Trophoblast cell (in vitro differentiated cells and primary cell): ENCODE results near the gene RIT1.
A peak's percentile ranks its signal among the peaks of the same experiment; 100 is the strongest.

ENCODE experiments used
- DNase-seq, 2 donors: peaks; one replicate each; pipeline ENCODE4 v3.0.0-alpha.2; 2016
- H2AFZ ChIP-seq: 2 replicates; pipeline ENCODE4 v1.6.1; 2013; ENCODE audit warnings: low read length, moderate library complexity, mild to moderate bottlenecking; ENCODE audit not compliant: insufficient read depth, poor library complexity
- H2AK5ac ChIP-seq: 2 replicates; pipeline ENCODE4 v1.6.1; 2013; ENCODE audit warnings: mild to moderate bottlenecking, low read length
- H2BK120ac ChIP-seq: 2 replicates; pipeline ENCODE4 v1.6.1; 2013; ENCODE audit warnings: low read length, mild to moderate bottlenecking, moderate library complexity; ENCODE audit not compliant: insufficient read depth, poor library complexity
- H2BK12ac ChIP-seq: 2 replicates; pipeline ENCODE4 v1.6.1; 2013; ENCODE audit warnings: mild to moderate bottlenecking, low read length, moderate library complexity
- H2BK5ac ChIP-seq: 2 replicates; pipeline ENCODE4 v1.6.1; 2013; ENCODE audit warnings: low read length, low read depth, moderate library complexity, mild to moderate bottlenecking; ENCODE audit not compliant: poor library complexity
- H3K14ac ChIP-seq: 2 replicates; pipeline ENCODE4 v1.6.1; 2013; ENCODE audit warnings: mild to moderate bottlenecking, low read length
- H3K18ac ChIP-seq: 2 replicates; pipeline ENCODE4 v1.6.1; 2013; ENCODE audit warnings: mild to moderate bottlenecking, low read length
- H3K23ac ChIP-seq: 2 replicates; pipeline ENCODE4 v1.6.1; 2013; ENCODE audit warnings: low read length
- H3K27ac ChIP-seq: 2 replicates; pipeline ENCODE4 v1.5.1; 2013; ENCODE audit warnings: low read depth, mild to moderate bottlenecking, inconsistent platforms, low read length, moderate library complexity
- H3K27me3 ChIP-seq: 2 replicates; pipeline ENCODE4 v1.6.1; 2013; ENCODE audit warnings: inconsistent platforms, mild to moderate bottlenecking, low read length, moderate library complexity; ENCODE audit not compliant: insufficient read depth
- H3K36me3 ChIP-seq, 2 experiments: 1 replicate in 1 of 2; 2 replicates in 1 of 2; pipeline ENCODE4 v1.6.1; 2013; ENCODE audit warnings: low read length in 2 of 2, mild to moderate bottlenecking in 2 of 2, moderate library complexity in 1 of 2; ENCODE audit not compliant: insufficient read depth in 2 of 2, control insufficient read depth in 1 of 2
- H3K4ac ChIP-seq: 2 replicates; pipeline ENCODE4 v1.6.1; 2013; ENCODE audit warnings: low read depth, mild to moderate bottlenecking, low read length, moderate library complexity
- H3K4me1 ChIP-seq, 2 experiments: 1 replicate in 1 of 2; 2 replicates in 1 of 2; pipeline ENCODE4 v1.6.1; 2013; ENCODE audit warnings: low read length in 2 of 2, mild to moderate bottlenecking in 2 of 2, moderate library complexity in 1 of 2; ENCODE audit not compliant: insufficient read depth in 2 of 2, control insufficient read depth in 1 of 2
- H3K4me2 ChIP-seq: 2 replicates; pipeline ENCODE4 v1.6.1; 2013; ENCODE audit warnings: inconsistent platforms, mild to moderate bottlenecking, low read length, moderate library complexity
- H3K4me3 ChIP-seq: 2 replicates; pipeline ENCODE4 v1.5.1; 2013; ENCODE audit warnings: mild to moderate bottlenecking, low read depth, low read length, inconsistent platforms
- H3K79me1 ChIP-seq: one replicate; pipeline ENCODE4 v1.6.1; 2013; ENCODE audit warnings: low read length
- H3K79me2 ChIP-seq: 2 replicates; pipeline ENCODE4 v1.6.1; 2013; ENCODE audit warnings: low read length, mild to moderate bottlenecking; ENCODE audit not compliant: control insufficient read depth, insufficient read depth, poor library complexity
- H3K9ac ChIP-seq: 2 replicates; pipeline ENCODE4 v1.6.1; 2013; ENCODE audit warnings: mild to moderate bottlenecking, low read length
- H3K9me3 ChIP-seq: 2 replicates; pipeline ENCODE4 v1.6.1; 2013; ENCODE audit warnings: low read depth, mild to moderate bottlenecking, control low read depth, inconsistent platforms, low read length; ENCODE audit not compliant: insufficient read depth
- H4K12ac ChIP-seq: 2 replicates; pipeline ENCODE4 v1.6.1; 2013; ENCODE audit warnings: low read depth, mild to moderate bottlenecking, low read length, moderate library complexity
- H4K8ac ChIP-seq: 2 replicates; pipeline ENCODE4 v1.6.1; 2013; ENCODE audit warnings: low read depth, mild to moderate bottlenecking, low read length, moderate library complexity
- H4K91ac ChIP-seq: one replicate; pipeline ENCODE4 v1.6.1; 2013; ENCODE audit warnings: low read depth, mild to moderate bottlenecking, low read length, moderate library complexity
- WGBS: extraction: QIAGEN DNeasy Blood & Tissue Kit; methylation state at CpG from one replicate; pipeline ENCODE4 v1.1.7; 2013; ENCODE audit warnings: missing lambda C conversion rate; ENCODE audit not compliant: insufficient read length, insufficient coverage; ENCODE audit errors: extremely low coverage; 5-methylcytosine and 5-hydroxymethylcytosine counted together

The RIT1 gene

DNA sequence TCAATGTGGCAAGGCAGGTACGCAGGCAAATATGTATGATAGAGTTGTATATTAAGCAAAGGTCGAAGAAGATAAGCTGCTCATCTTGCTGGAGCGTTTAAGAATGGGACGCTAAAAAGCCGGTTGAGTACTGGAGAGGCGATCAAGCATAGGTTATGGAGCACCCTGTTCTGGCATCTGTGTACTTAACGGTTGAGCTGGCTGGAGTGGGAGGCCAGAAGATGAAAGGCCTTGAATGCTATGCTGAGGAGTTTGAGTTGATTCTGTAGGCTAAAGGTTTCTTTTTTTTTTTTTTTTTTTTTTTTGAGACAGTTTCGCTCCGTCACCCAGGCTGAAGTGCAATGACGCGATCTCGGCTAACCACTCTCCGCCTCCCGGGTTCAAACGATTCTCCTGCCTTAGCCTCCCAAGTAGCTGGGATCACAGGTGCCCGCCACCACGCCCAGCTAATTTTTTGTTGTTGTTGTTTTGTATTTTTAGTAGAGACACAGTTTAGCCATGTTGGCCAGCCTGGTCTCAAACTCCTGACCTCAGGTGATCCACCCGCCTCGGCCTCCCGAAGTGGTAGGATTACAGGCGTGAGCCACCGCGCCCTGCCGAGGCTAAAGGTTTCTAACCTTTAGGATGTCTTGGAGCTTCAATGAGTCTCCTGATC, 23.9 kb upstream of the RIT1 start:
- no peaks in the 10 kb centered on the region for H3K27me3 ChIP-seq
- no CpG with 5 or more reads among the region's 24 CpGs for WGBS
- H2AK5ac ChIP-seq = peak overlapping the region; percentile 38

DNA sequence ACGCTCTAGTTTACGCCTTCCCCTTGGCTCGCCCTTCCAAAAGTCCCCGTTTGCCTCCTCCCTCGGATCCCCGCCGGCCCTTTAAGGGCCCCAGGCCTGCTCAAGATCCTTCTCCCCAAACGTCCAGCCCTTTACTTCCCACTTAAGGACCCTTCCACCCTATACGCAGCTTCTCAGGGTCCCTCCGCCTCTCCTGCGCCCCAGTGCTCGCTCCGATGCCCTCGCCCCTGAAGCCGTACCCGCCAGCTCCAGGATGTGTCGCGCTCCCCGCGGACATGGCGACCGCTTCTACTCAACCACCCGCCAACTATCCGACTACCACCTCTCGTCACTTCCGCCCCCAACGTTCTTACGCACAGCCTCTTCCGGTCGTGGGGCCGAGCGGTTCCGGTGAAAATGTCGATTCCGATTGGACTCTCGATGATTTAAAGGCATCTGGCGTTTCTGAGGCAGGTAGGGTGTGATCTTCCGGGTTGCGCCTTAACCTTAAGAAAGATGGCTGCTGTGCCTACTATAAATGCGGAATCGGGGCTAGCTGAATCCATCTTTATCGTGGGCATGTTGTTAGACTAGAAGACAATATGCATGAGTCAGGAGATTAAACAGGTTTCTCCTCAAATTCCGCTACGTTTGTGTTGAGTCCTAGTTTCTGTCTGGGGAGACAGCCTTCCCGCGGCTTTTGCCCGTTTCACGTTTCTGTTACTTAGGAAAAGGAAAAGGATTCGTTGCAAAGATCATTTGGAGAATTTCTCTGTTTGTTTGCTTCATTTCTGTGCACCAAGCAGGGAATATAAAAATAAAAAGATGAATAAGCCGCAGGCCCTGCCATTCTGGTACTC, 23.2 kb upstream of the RIT1 start, which contains the start of gene KHDC4:
KHDC4 (minus strand) TSS at position 317 of the 839 bp plus-strand sequence; CDS start at position 277, 40 bp downstream.
- DNase-seq = peak; percentile 99
- H2AFZ ChIP-seq = peak within 1 kb of the TSS; percentile 82

More for the DNA sequence above, 23.9 kb upstream of the RIT1 start:
- Histone ChIP-seq H3K4me3 (no peak overlapping the region), H3K4me1 (peaks cover 7 to 8% of the 10 kb centered on the region in 2 experiments), H4K91ac (peak overlapping the region; percentile 58), H3K79me2 (peaks cover 13% of the 10 kb centered on the region), H3K4me2 (peak overlapping the region; percentile 65), H3K14ac (peak overlapping the region; percentile 18), H2BK12ac (no peak overlapping the region), H3K9ac (no peak overlapping the region), H2AFZ (peak overlapping the region; percentile 19), H3K9me3 (no peaks in the 10 kb centered on the region), H3K4ac (peak overlapping the region; percentile 8), H3K23ac (no peak overlapping the region), H2BK120ac (no peak overlapping the region), H3K36me3 (peaks cover 17 to 19% of the 10 kb centered on the region in 2 experiments), H2BK5ac (no peak overlapping the region), H4K8ac (peak overlapping the region; percentile 89), H4K12ac (peak overlapping the region; percentile 54), H3K27ac (peak overlapping the region; percentile 22), H3K79me1 (peaks cover 6% of the 10 kb centered on the region), H3K18ac (no peak overlapping the region)
- DNase-seq = peak in 1 of 2 donors; percentile 49

DNA sequence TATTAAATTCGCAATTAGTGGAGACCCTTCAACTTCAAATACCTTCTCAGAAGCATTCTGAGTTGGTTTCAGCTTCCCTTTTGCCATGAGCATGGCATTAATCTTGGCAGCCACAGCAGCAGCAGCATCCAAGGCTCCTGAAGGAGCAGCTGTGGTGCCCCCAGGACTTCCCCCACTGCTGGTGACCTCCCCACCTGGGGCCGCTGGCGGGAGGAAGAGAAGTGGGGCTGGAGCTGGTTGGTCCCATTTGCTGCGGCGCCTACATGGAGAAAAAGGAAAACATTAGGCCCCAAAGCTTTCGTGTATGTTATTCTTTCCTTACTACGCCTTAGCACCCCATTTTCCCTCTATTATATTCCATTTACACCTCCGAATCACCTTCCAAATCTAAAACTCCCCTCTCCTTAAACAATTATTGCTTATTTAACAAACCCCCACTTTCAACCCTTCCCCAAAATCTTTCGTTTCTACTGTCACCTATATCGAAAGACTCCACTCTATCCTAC, 22.5 kb upstream of the RIT1 start:
- WGBS = 100% methylated on average over 2 of the region's 10 CpGs
- peaks cover 13% of the 10 kb centered on the region for H3K79me2 ChIP-seq

More for the DNA sequence above, 23.2 kb upstream of the RIT1 start, which contains the start of gene KHDC4:
- peak within 1 kb of the TSS; percentile 46 for H2BK5ac ChIP-seq
- H3K27ac ChIP-seq = peak within 1 kb of the TSS; percentile 42
- H3K9ac ChIP-seq = peak within 1 kb of the TSS; percentile 99
- no peak within 1 kb of the TSS for H2BK12ac ChIP-seq
- peaks cover 7 to 8% of the 10 kb centered on the region in 2 experiments for H3K4me1 ChIP-seq
- H3K79me2 ChIP-seq = peaks cover 13% of the 10 kb centered on the region
- peak within 1 kb of the TSS; percentile 96 for H3K4ac ChIP-seq
- peaks cover 22 to 25% of the 10 kb centered on the region in 2 experiments for H3K36me3 ChIP-seq
- H3K9me3 ChIP-seq = no peaks in the 10 kb centered on the region
- peak within 1 kb of the TSS; percentile 99 for H4K8ac ChIP-seq
- peak within 1 kb of the TSS; percentile 62 for H2BK120ac ChIP-seq
- peaks cover 6% of the 10 kb centered on the region for H3K79me1 ChIP-seq
- peak within 1 kb of the TSS; percentile 82 for H4K91ac ChIP-seq
- H3K4me2 ChIP-seq = peak within 1 kb of the TSS; percentile 100
- peak within 1 kb of the TSS; percentile 94 for H2AK5ac ChIP-seq
- H3K27me3 ChIP-seq = no peaks in the 10 kb centered on the region
- no peak within 1 kb of the TSS for H3K23ac ChIP-seq
- peak within 1 kb of the TSS; percentile 96 for H3K14ac ChIP-seq
- peak within 1 kb of the TSS; percentile 94 for H3K4me3 ChIP-seq
- H3K18ac ChIP-seq = peak within 1 kb of the TSS; percentile 97
- no CpG with 5 or more reads among the region's 50 CpGs for WGBS
- peak within 1 kb of the TSS; percentile 95 for H4K12ac ChIP-seq

DNA sequence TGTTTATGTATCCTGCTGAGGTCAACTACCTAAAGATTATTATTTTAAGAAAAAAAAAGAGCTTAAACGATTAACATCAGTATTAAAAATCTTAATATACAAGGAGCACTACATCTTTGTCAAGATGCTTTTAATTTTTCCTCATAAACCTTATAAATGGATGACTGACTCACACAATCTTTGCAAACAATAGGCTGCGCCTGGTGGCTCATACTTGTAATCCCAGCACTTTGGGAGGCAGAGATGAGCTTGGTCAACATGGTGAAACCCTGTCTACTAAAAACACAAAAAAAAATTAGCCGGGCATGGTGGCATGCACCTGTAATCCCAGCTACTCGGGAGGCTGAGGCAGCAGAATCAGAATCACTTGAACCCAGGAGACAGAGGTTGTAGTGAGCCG, 21.3 kb upstream of the RIT1 start:
- H2BK5ac ChIP-seq = no peak overlapping the region
- H3K9me3 ChIP-seq = no peaks in the 10 kb centered on the region
- H2AFZ ChIP-seq = no peak overlapping the region
- H3K4me3 ChIP-seq = no peak overlapping the region
- no peak overlapping the region for H3K9ac ChIP-seq
- peaks cover 7 to 8% of the 10 kb centered on the region in 2 experiments for H3K4me1 ChIP-seq
- H3K4me2 ChIP-seq = peak overlapping the region; percentile 6
- peaks cover 29 to 37% of the 10 kb centered on the region in 2 experiments for H3K36me3 ChIP-seq
- DNase-seq = no peak
- no peak overlapping the region for H3K18ac ChIP-seq
- H3K79me2 ChIP-seq = peaks cover 13% of the 10 kb centered on the region
- H4K12ac ChIP-seq = no peak overlapping the region
- H3K14ac ChIP-seq = no peak overlapping the region
- H3K27me3 ChIP-seq = no peaks in the 10 kb centered on the region
- peaks cover 6% of the 10 kb centered on the region for H3K79me1 ChIP-seq
- no peak overlapping the region for H3K27ac ChIP-seq
- no peak overlapping the region for H3K23ac ChIP-seq
- no peak overlapping the region for H4K91ac ChIP-seq
- WGBS = no CpG with 5 or more reads among the region's 5 CpGs
- no peak overlapping the region for H2BK12ac ChIP-seq
- H2AK5ac ChIP-seq = no peak overlapping the region
- H4K8ac ChIP-seq = no peak overlapping the region
- peak overlapping the region; percentile 50 for H3K4ac ChIP-seq
- no peak overlapping the region for H2BK120ac ChIP-seq

More for the DNA sequence above, 22.5 kb upstream of the RIT1 start:
- H2BK5ac ChIP-seq = peak overlapping the region; percentile 46
- H3K9ac ChIP-seq = peak overlapping the region; percentile 99
- H3K4ac ChIP-seq = peak overlapping the region; percentile 96
- H3K27ac ChIP-seq = peak overlapping the region; percentile 42
- DNase-seq = no peak
- no peak overlapping the region for H3K23ac ChIP-seq
- H3K4me2 ChIP-seq = peak overlapping the region; percentile 100
- H3K4me1 ChIP-seq = peaks cover 7 to 8% of the 10 kb centered on the region in 2 experiments
- peaks cover 23 to 31% of the 10 kb centered on the region in 2 experiments for H3K36me3 ChIP-seq
- peaks cover 6% of the 10 kb centered on the region for H3K79me1 ChIP-seq
- H3K27me3 ChIP-seq = no peaks in the 10 kb centered on the region
- no peak overlapping the region for H2BK12ac ChIP-seq
- peak overlapping the region; percentile 82 for H2AFZ ChIP-seq
- H2AK5ac ChIP-seq = peak overlapping the region; percentile 94
- peak overlapping the region; percentile 94 for H3K4me3 ChIP-seq
- peak overlapping the region; percentile 99 for H4K8ac ChIP-seq
- peak overlapping the region; percentile 82 for H4K91ac ChIP-seq
- peak overlapping the region; percentile 97 for H3K18ac ChIP-seq
- H2BK120ac ChIP-seq = peak overlapping the region; percentile 62
- H3K9me3 ChIP-seq = no peaks in the 10 kb centered on the region
- H3K14ac ChIP-seq = peak overlapping the region; percentile 96
- peak overlapping the region; percentile 95 for H4K12ac ChIP-seq
